SKM-1 treated with dmso at 0.1 percent for 144 hours (cell line): ENCODE results near the gene CRYBA2.

ENCODE experiments used
- DNase-seq: peaks from one replicate; lab custom pipeline; 2025; ENCODE audit not compliant: unreplicated experiment; lab: John Stamatoyannopoulos, UW

Gene CRYBA2

GRCh38 chr2:218958276-218958675 lies 34.9 kb downstream of the CRYBA2 start:
- no peak for DNase-seq

GRCh38 chr2:218957671-218958070 lies 35.6 kb downstream of the CRYBA2 start:
- no peak for DNase-seq

GRCh38 chr2:218956039-218956438 lies 37.2 kb downstream of the CRYBA2 start:
- no peak for DNase-seq

- no peak for DNase-seq
Measured at GRCh38 chr2:218954541-218955300, 38.5 kb downstream of the CRYBA2 start.

- DNase-seq: no peak
Measured at GRCh38 chr2:218953366-218953954, 39.8 kb downstream of the CRYBA2 start.

- DNase-seq: no peak
Measured at GRCh38 chr2:218952160-218952559, 41.1 kb downstream of the CRYBA2 start.

GRCh38 chr2:218946621-218947020 lies 46.6 kb downstream of the CRYBA2 start:
- DNase-seq: no peak

GRCh38 chr2:218944759-218945404 lies 48.3 kb downstream of the CRYBA2 start:
- DNase-seq: no peak
